IMR-90 (cell line): ENCODE data around the gene SHB. TPM values are rescaled to one million over a fixed set of nuclear protein-coding genes. Genes with fewer than 3 reads are reported as not detected.

Source experiments
- ATAC-seq: fragments of 200-7000 bp; cut with Tn5 transposase; 2 replicates; pipeline ENCODE4 v1.9.1; 2020; ENCODE audit warnings: low read depth, mild to moderate bottlenecking, moderate library complexity
- BruUV-seq: library from RNA; stranded (reverse); fragments of 400-500 nt; replicated peaks from 2 replicates; lab custom pipeline; 2021; lab: Mats Ljungman, UMichigan
- CTCF ChIA-PET: fragments of 300-600 bp; formaldehyde crosslinking; extraction: SDS; loops from one replicate; lab custom pipeline; 2021; ENCODE audit warnings: antibody characterized with exemption; lab: Yijun Ruan, JAX
- POLR2A ChIA-PET: fragments of 300-600 bp; sonication (Branson Sonifier 250); formaldehyde crosslinking; loops from one replicate; lab custom pipeline; 2022; ENCODE audit warnings: antibody characterized with exemption; ENCODE audit not compliant: unreplicated experiment; lab: Charles Lee
- DNase-seq: peaks from one replicate; pipeline ENCODE4 v3.0.0; 2013
- H2AFZ ChIP-seq: replicated peaks from 2 replicates; pipeline ENCODE3; 2013; ENCODE audit warnings: low read length, mild to moderate bottlenecking; ENCODE audit not compliant: poor library complexity
- H2AK5ac ChIP-seq: 2 replicates; pipeline ENCODE4 v1.6.1; 2013; ENCODE audit warnings: low read depth, low read length, inconsistent platforms
- H2AK9ac ChIP-seq: replicated peaks from 2 replicates; pipeline ENCODE3; 2013; ENCODE audit warnings: mild to moderate bottlenecking, low read depth, low read length, moderate library complexity; ENCODE audit not compliant: poor library complexity
- H2BK120ac ChIP-seq: 2 replicates; pipeline ENCODE4 v1.6.1; 2013; ENCODE audit warnings: low read depth, low read length, inconsistent platforms
- H2BK15ac ChIP-seq: 3 replicates; pipeline ENCODE4 v1.6.1; 2013; ENCODE audit warnings: low read depth, low read length, inconsistent platforms
- H2BK20ac ChIP-seq: 2 replicates; pipeline ENCODE4 v1.6.1; 2013; ENCODE audit warnings: low read depth, mild to moderate bottlenecking, inconsistent platforms, low read length, moderate library complexity
- H2BK5ac ChIP-seq: 2 replicates; pipeline ENCODE4 v1.6.1; 2013; ENCODE audit warnings: mild to moderate bottlenecking, low read depth, low read length, inconsistent platforms; ENCODE audit not compliant: poor library complexity, severe bottlenecking
- H3K14ac ChIP-seq: replicated peaks from 2 replicates; pipeline ENCODE4 v1.6.1; 2013; ENCODE audit warnings: low read depth, low read length, inconsistent platforms
- H3K18ac ChIP-seq: 2 replicates; pipeline ENCODE4 v1.6.1; 2013; ENCODE audit warnings: low read depth, low read length, control low read depth
- H3K23ac ChIP-seq: 2 replicates; pipeline ENCODE4 v1.6.1; 2013; ENCODE audit warnings: low read depth, low read length, inconsistent platforms
- H3K27ac ChIP-seq: 2 replicates; pipeline ENCODE4 v1.5.1; 2013; ENCODE audit warnings: mild to moderate bottlenecking, control low read depth, low read length; ENCODE audit not compliant: insufficient read depth
- H3K27me3 ChIP-seq: 2 replicates; pipeline ENCODE4 v1.6.1; 2013; ENCODE audit warnings: low read length; ENCODE audit not compliant: control insufficient read depth, insufficient read depth
- H3K36me3 ChIP-seq: 2 replicates; pipeline ENCODE4 v1.6.1; 2013; ENCODE audit warnings: low read length, mixed read lengths; ENCODE audit not compliant: control insufficient read depth, insufficient read depth
- H3K4ac ChIP-seq: 2 replicates; pipeline ENCODE4 v1.6.1; 2013; ENCODE audit warnings: low read depth, low read length, inconsistent platforms
- H3K4me1 ChIP-seq: 2 replicates; pipeline ENCODE4 v1.6.1; 2013; ENCODE audit warnings: low read length, mixed read lengths; ENCODE audit not compliant: control insufficient read depth, insufficient read depth
- H3K4me2 ChIP-seq: 2 replicates; pipeline ENCODE4 v1.6.1; 2013; ENCODE audit warnings: low read depth, mild to moderate bottlenecking, control low read depth, low read length, moderate library complexity
- H3K4me3 ChIP-seq: 2 replicates; pipeline ENCODE4 v1.5.1; 2013; ENCODE audit warnings: low read depth, mild to moderate bottlenecking, control low read depth, low read length, moderate library complexity; ENCODE audit not compliant: insufficient read depth
- H3K56ac ChIP-seq: 2 replicates; pipeline ENCODE4 v1.6.1; 2013; ENCODE audit warnings: low read length, inconsistent platforms; ENCODE audit not compliant: insufficient read depth; ENCODE audit errors: extremely low read depth
- H3K79me1 ChIP-seq, 2 experiments: 2 replicates each; pipeline ENCODE4 v1.6.1; 2013; ENCODE audit warnings: low read length in 2 of 2, inconsistent platforms in 1 of 2, low read depth in 1 of 2
- H3K9ac ChIP-seq: 2 replicates; pipeline ENCODE4 v1.6.1; 2013; ENCODE audit warnings: low read depth, low read length, control low read depth
- H3K9me1 ChIP-seq: 2 replicates; pipeline ENCODE4 v1.6.1; 2013; ENCODE audit warnings: low read length, inconsistent platforms; ENCODE audit not compliant: insufficient read depth
- H3K9me3 ChIP-seq: 2 replicates; pipeline ENCODE4 v1.6.1; 2013; ENCODE audit warnings: low read length; ENCODE audit not compliant: control insufficient read depth, insufficient read depth
- H4K20me1 ChIP-seq: 2 replicates; pipeline ENCODE4 v1.6.1; 2013; ENCODE audit warnings: low read length, inconsistent platforms; ENCODE audit not compliant: insufficient read depth
- H4K5ac ChIP-seq: 2 replicates; pipeline ENCODE4 v1.6.1; 2013; ENCODE audit warnings: mild to moderate bottlenecking, low read depth, low read length, control low read depth
- H4K8ac ChIP-seq, 2 experiments: 2 replicates each; pipeline ENCODE4 v1.6.1; 2013; ENCODE audit warnings: low read depth in 2 of 2, low read length in 2 of 2, control low read depth in 1 of 2, inconsistent platforms in 1 of 2
- H4K91ac ChIP-seq: 2 replicates; pipeline ENCODE4 v1.6.1; 2013; ENCODE audit warnings: low read depth, low read length, inconsistent platforms; ENCODE audit not compliant: insufficient read depth
- BHLHE40 ChIP-seq: fragments of 150-350 bp; IDR thresholded peaks from 2 replicates; pipeline ENCODE4 v1.6.1; 2016; ENCODE audit warnings: mild to moderate bottlenecking, low read depth, low read length
- CEBPB ChIP-seq: IDR thresholded peaks from 2 replicates; pipeline ENCODE4 v1.6.1; 2012; ENCODE audit warnings: low read depth, low read length, improper control_type of control experiment
- CTCF ChIP-seq: conservative IDR thresholded peaks from 2 replicates; pipeline ENCODE4 v1.5.1; 2012; ENCODE audit warnings: mild to moderate bottlenecking, low read depth, low read length, improper control_type of control experiment
- FOS ChIP-seq: fragments of 150-350 bp; IDR thresholded peaks from 2 replicates; pipeline ENCODE4 v1.6.1; 2016; ENCODE audit warnings: low read depth, low read length
- MAFK ChIP-seq: IDR thresholded peaks from 2 replicates; pipeline ENCODE4 v1.6.1; 2012; ENCODE audit warnings: low read depth, low read length, improper control_type of control experiment
- MAZ ChIP-seq: IDR thresholded peaks from 2 replicates; pipeline ENCODE4 v1.6.1; 2012; ENCODE audit warnings: low read depth, mild to moderate bottlenecking, low read length, improper control_type of control experiment, moderate library complexity, borderline replicate concordance
- MXI1 ChIP-seq: IDR thresholded peaks from 2 replicates; pipeline ENCODE4 v1.6.1; 2012; ENCODE audit warnings: low read depth, mild to moderate bottlenecking, low read length, moderate library complexity, borderline replicate concordance
- NFE2L2 ChIP-seq: fragments of 150-350 bp; IDR thresholded peaks from 2 replicates; pipeline ENCODE4 v1.6.1; 2016; ENCODE audit warnings: low read depth, mild to moderate bottlenecking, low read length
- POLR2A ChIP-seq: IDR thresholded peaks from 2 replicates; pipeline ENCODE4 v1.6.1; 2012; ENCODE audit warnings: mild to moderate bottlenecking, low read depth, low read length
- RAD21 ChIP-seq: IDR thresholded peaks from 2 replicates; pipeline ENCODE4 v1.6.1; 2012; ENCODE audit warnings: low read length, improper control_type of control experiment
- RFX5 ChIP-seq: IDR thresholded peaks from 2 replicates; pipeline ENCODE4 v1.8.0; 2012; ENCODE audit warnings: low read depth, mild to moderate bottlenecking, low read length, moderate library complexity
- SMC3 ChIP-seq: fragments of 150-350 bp; IDR thresholded peaks from 2 replicates; pipeline ENCODE4 v1.6.1; 2016; ENCODE audit warnings: low read depth, mild to moderate bottlenecking, antibody characterized with exemption, low read length, moderate library complexity
- USF2 ChIP-seq: fragments of 150-350 bp; IDR thresholded peaks from 2 replicates; pipeline ENCODE4 v1.6.1; 2017; ENCODE audit warnings: mild to moderate bottlenecking, antibody characterized with exemption, low read length, low read depth
- WGBS, 2 experiments: methylation state at CpG; one replicate each; pipeline versions ENCODE4 v1.1.5 to v1.1.7; 2013; ENCODE audit warnings: missing lambda C conversion rate in 2 of 2; ENCODE audit not compliant: insufficient read length in 1 of 2; ENCODE audit errors: extremely low coverage in 2 of 2; 5-methylcytosine and 5-hydroxymethylcytosine counted together
- dilution Hi-C: fragments of 300-500 bp; cut with HindIII; formaldehyde crosslinking; loops from one replicate; pipeline ENCODE4 v1.14.3; 2018; ENCODE audit warnings: low sequenced_read_pairs; ENCODE audit not compliant: unreplicated experiment
- in situ Hi-C: fragments of 300-500 bp; cut with MboI; formaldehyde crosslinking; loops from 3 replicates; pipeline ENCODE4 v1.14.3; 2019; ENCODE audit warnings: low sequenced_read_pairs, inconsistent platforms, mixed read lengths
- intact Hi-C: fragments of 100-400 bp; cut with micrococcal nuclease; formaldehyde crosslinking; loops from 2 replicates; pipeline ENCODE4 v1.10.0; 2022
- polyA plus RNA-seq, 3 experiments: library from polyadenylated mRNA; depleted of rRNA; stranded (reverse); fragments of >200 nt; gene quantifications; 2 replicates each; pipeline ENCODE4 v1.2.3, GENCODE V29; 2012; ENCODE audit warnings: low replicate concordance in 1 of 3
- total RNA-seq: library from RNA; depleted of rRNA; stranded (reverse); fragments of >200 nt; gene quantifications from 2 replicates; pipeline ENCODE4 v1.2.3, GENCODE V29; 2012

Gene SHB
- total and polyA plus RNA-seq, 2 of the 4 experiments (the other 2 are of a cell fraction) = 6.1 to 20.4 TPM

GRCh38 chr9:37903647-37904444 lies 165.2 kb downstream of the SHB start, which contains the start of gene SLC25A51:
SLC25A51 (minus strand) TSS chr9:37904127; CDS start chr9:37888550, 15,577 bp downstream.
- DNase-seq (peak; percentile 88), ATAC-seq (peak; percentile 85)
- Histone ChIP-seq H3K23ac (peak within 1 kb of the TSS; percentile 66), H3K36me3 (0 out of 2 replicates have a peak, but pooled peaks cover 4% of the 10 kb centered on the region), H3K9ac (peak within 1 kb of the TSS; percentile 97), H2AFZ (peak within 1 kb of the TSS; percentile 96), H3K4me2 (peak within 1 kb of the TSS; percentile 97), H3K4me1 (peaks cover 12% of the 10 kb centered on the region), H3K27me3 (no peaks in the 10 kb centered on the region), H4K8ac (peak within 1 kb of the TSS; percentile 89 to 95), H2AK9ac (peak within 1 kb of the TSS; percentile 93), H2BK15ac (peak within 1 kb of the TSS; percentile 66; the same call in 1 of the 3 replicates), H2BK120ac (peak within 1 kb of the TSS; percentile 72), H3K27ac (peak within 1 kb of the TSS; percentile 79), H3K18ac (peak within 1 kb of the TSS; percentile 53), H2AK5ac (peak within 1 kb of the TSS; percentile 72; the same call in 1 of the 2 replicates), H3K9me3 (no peaks in the 10 kb centered on the region), H3K4ac (peak within 1 kb of the TSS; percentile 82), H3K14ac (peak within 1 kb of the TSS; percentile 90), H2BK20ac (0 out of 2 replicates have a peak within 1 kb of the TSS, but pooled peaks have one; percentile 29), H4K91ac (peak within 1 kb of the TSS; percentile 83), H3K4me3 (peak within 1 kb of the TSS; percentile 78), H3K9me1 (peaks cover 10% of the 10 kb centered on the region), H4K20me1 (no peaks in the 10 kb centered on the region), H4K5ac (peak within 1 kb of the TSS; percentile 85), H2BK5ac (peak within 1 kb of the TSS; percentile 62), H3K79me1 (peaks cover 13 to 37% of the 10 kb centered on the region in 2 experiments), H3K56ac (peak within 1 kb of the TSS; percentile 80)
- dilution Hi-C loops = loop anchor here (25.0 kb wide), 1 partner anchor 483 kb away; the partner anchor contains the start of gene ALDH1B1
- intact Hi-C loops = loop anchor here (2.0 to 5.0 kb wide), 3 partner anchors 157 to 422 kb away; partner anchors contain the start of gene TOMM5
- ChIA-PET POLR2A (no interaction called here), CTCF (interaction anchor here (1.5 kb wide), 1 partner anchor 10 kb away, joined by 6 read pairs; no protein-coding TSS in a partner anchor)
- no TSS peak for BruUV-seq
- in situ Hi-C loops = loop anchor here (10.0 kb wide), 1 partner anchor 319 kb away; no protein-coding TSS in a partner anchor
- TF ChIP-seq FOS = no peak
- peak; percentile 98 for TF ChIP-seq CTCF
- no peak for TF ChIP-seq MAFK
- peak; percentile 81 for TF ChIP-seq MAZ
- TF ChIP-seq SMC3 = peak; percentile 68
- no peak for TF ChIP-seq NFE2L2
- peak; percentile 90 for TF ChIP-seq BHLHE40
- no peak for TF ChIP-seq CEBPB
- peak; percentile 89 for TF ChIP-seq MXI1
- TF ChIP-seq POLR2A = no peak; the same call in 1 of the 2 replicates
- TF ChIP-seq RAD21 = peak; percentile 72
- peak; percentile 91 for TF ChIP-seq USF2
- no peak for TF ChIP-seq RFX5
- WGBS, 2 experiments = 1% methylated on average over 30 of the region's 84 CpGs; no CpG with 5 or more reads in 1 of the 2 experiments
